HEK293 (cell line): ENCODE data around the gene CETP.

Source experiments
- AEBP2 ChIP-seq: fragments of 450-650 bp; formaldehyde crosslinking; IDR thresholded peaks from 2 replicates; pipeline ENCODE4 v1.5.1; 2016; ENCODE audit warnings: missing biosample characterization, missing genetic modification characterization, borderline replicate concordance
- GLIS1 ChIP-seq: fragments of 450-650 bp; formaldehyde crosslinking; IDR thresholded peaks from 2 replicates; pipeline ENCODE4 v1.5.1; 2016; ENCODE audit warnings: missing biosample characterization, missing genetic modification characterization
- KLF8 ChIP-seq: fragments of 450-650 bp; formaldehyde crosslinking; IDR thresholded peaks from 2 replicates; pipeline ENCODE4 v1.5.1; 2016; ENCODE audit warnings: missing biosample characterization, missing genetic modification characterization
- PRDM1 ChIP-seq: fragments of 450-650 bp; formaldehyde crosslinking; IDR thresholded peaks from 2 replicates; pipeline ENCODE4; 2016; ENCODE audit warnings: missing biosample characterization, missing genetic modification characterization
- SALL2 ChIP-seq: fragments of 450-650 bp; formaldehyde crosslinking; IDR thresholded peaks from 2 replicates; pipeline ENCODE4 v1.5.0; 2017; ENCODE audit warnings: missing biosample characterization, mild to moderate bottlenecking, missing genetic modification characterization, borderline replicate concordance
- SETDB1 ChIP-seq: IDR thresholded peaks from one replicate; pipeline ENCODE4 v1.6.1; 2017; ENCODE audit warnings: mild to moderate bottlenecking, low read length, moderate library complexity, mixed read lengths; ENCODE audit not compliant: insufficient read length
- TCF7L2 ChIP-seq: IDR thresholded peaks from 2 replicates; pipeline ENCODE4 v1.6.1; 2011; ENCODE audit warnings: low read depth, mild to moderate bottlenecking, inconsistent platforms, low read length, moderate library complexity, borderline replicate concordance
- YY1 ChIP-seq: fragments of 450-650 bp; formaldehyde crosslinking; IDR thresholded peaks from 2 replicates; pipeline ENCODE4 v1.5.1; 2018; ENCODE audit warnings: missing biosample characterization, missing genetic modification characterization
- ZBTB20 ChIP-seq: fragments of 450-650 bp; formaldehyde crosslinking; IDR thresholded peaks from 2 replicates; pipeline ENCODE4 v1.5.1; 2016; ENCODE audit warnings: missing biosample characterization, missing genetic modification characterization
- ZBTB8A ChIP-seq: fragments of 450-650 bp; formaldehyde crosslinking; IDR thresholded peaks from 2 replicates; pipeline ENCODE4 v1.5.1; 2016; ENCODE audit warnings: missing biosample characterization, missing genetic modification characterization
- ZNF10 ChIP-seq: fragments of 450-650 bp; formaldehyde crosslinking; IDR thresholded peaks from 2 replicates; pipeline ENCODE4 v1.5.1; 2017; ENCODE audit warnings: missing biosample characterization, missing genetic modification characterization
- ZNF138 ChIP-seq: fragments of 450-650 bp; formaldehyde crosslinking; IDR thresholded peaks from 2 replicates; pipeline ENCODE4 v1.5.1; 2016; ENCODE audit warnings: missing biosample characterization, missing genetic modification characterization, borderline replicate concordance
- ZNF19 ChIP-seq: fragments of 450-650 bp; formaldehyde crosslinking; IDR thresholded peaks from 2 replicates; pipeline ENCODE4; 2016; ENCODE audit warnings: missing biosample characterization, missing genetic modification characterization, low read depth
- ZNF2 ChIP-seq: fragments of 450-650 bp; formaldehyde crosslinking; IDR thresholded peaks from 2 replicates; pipeline ENCODE4 v1.5.1; 2016; ENCODE audit warnings: missing biosample characterization, missing genetic modification characterization
- ZNF214 ChIP-seq: fragments of 450-650 bp; formaldehyde crosslinking; IDR thresholded peaks from 2 replicates; pipeline ENCODE4 v1.5.1; 2017; ENCODE audit warnings: missing biosample characterization, mild to moderate bottlenecking, missing genetic modification characterization, borderline replicate concordance
- ZNF354C ChIP-seq: fragments of 450-650 bp; formaldehyde crosslinking; IDR thresholded peaks from 2 replicates; pipeline ENCODE4 v1.5.1; 2016; ENCODE audit warnings: missing biosample characterization, missing genetic modification characterization, low read depth, borderline replicate concordance
- ZNF398 ChIP-seq: fragments of 450-650 bp; formaldehyde crosslinking; IDR thresholded peaks from 2 replicates; pipeline ENCODE4 v1.5.1; 2017; ENCODE audit warnings: missing biosample characterization, missing genetic modification characterization
- ZNF433 ChIP-seq: fragments of 450-650 bp; formaldehyde crosslinking; IDR thresholded peaks from 2 replicates; pipeline ENCODE4 v1.5.1; 2016; ENCODE audit warnings: missing biosample characterization, missing genetic modification characterization, low read depth
- ZNF514 ChIP-seq: fragments of 450-650 bp; formaldehyde crosslinking; IDR thresholded peaks from 2 replicates; pipeline ENCODE4 v1.5.1; 2016; ENCODE audit warnings: missing biosample characterization, missing genetic modification characterization
- ZNF626 ChIP-seq: fragments of 450-650 bp; sonication (Bioruptor Pico); formaldehyde crosslinking; IDR thresholded peaks from 2 replicates; pipeline ENCODE4 v1.5.1; 2018; ENCODE audit warnings: missing biosample characterization, missing genetic modification characterization, inconsistent platforms
- ZNF777 ChIP-seq: fragments of 450-650 bp; formaldehyde crosslinking; IDR thresholded peaks from 2 replicates; pipeline ENCODE4 v1.5.1; 2017; ENCODE audit warnings: missing biosample characterization, missing genetic modification characterization, borderline replicate concordance
- ZSCAN18 ChIP-seq: fragments of 450-650 bp; formaldehyde crosslinking; IDR thresholded peaks from 2 replicates; pipeline ENCODE4 v1.5.1; 2016; ENCODE audit warnings: missing biosample characterization, missing genetic modification characterization
- ZXDB ChIP-seq: fragments of 450-650 bp; formaldehyde crosslinking; IDR thresholded peaks from 2 replicates; pipeline ENCODE4 v1.5.1; 2016; ENCODE audit warnings: missing biosample characterization, missing genetic modification characterization
- TF ChIP-seq, protein P1 (sequence below): fragments of 450-650 bp; formaldehyde crosslinking; IDR thresholded peaks from 2 replicates; pipeline ENCODE4 v1.5.1; 2016; ENCODE audit warnings: missing biosample characterization, missing genetic modification characterization
- TF ChIP-seq, protein P2 (sequence below): fragments of 450-650 bp; formaldehyde crosslinking; IDR thresholded peaks from 2 replicates; pipeline ENCODE4 v1.5.1; 2016; ENCODE audit warnings: missing biosample characterization, missing genetic modification characterization
- TF ChIP-seq, protein P3 (sequence below): fragments of 450-650 bp; formaldehyde crosslinking; IDR thresholded peaks from 2 replicates; pipeline ENCODE4 v1.5.1; 2016; ENCODE audit warnings: missing biosample characterization, missing genetic modification characterization

CETP gene

GRCh38 chr16:56932721-56933619 lies 28.8 kb upstream of the CETP start (continued):
- TF ChIP-seq ZBTB20 (tag by site-specific recombination) (peak; percentile 96), ZNF138 (tag by site-specific recombination) (no peak), ZNF514 (tag by site-specific recombination) (no peak), ZNF398 (tag by site-specific recombination) (no peak), PRDM1 (tag by site-specific recombination) (peak; percentile 33; the same call in 1 of the 2 replicates), KLF8 (tag by site-specific recombination) (no peak), AEBP2 (no peak), ZNF19 (no peak), ZXDB (tag by site-specific recombination) (peak; percentile 23; the same call in 1 of the 2 replicates), ZNF2 (tag by site-specific recombination) (0 out of 2 replicates have a peak, but pooled peaks have one; percentile 19), ZSCAN18 (tag by site-specific recombination) (no peak), ZNF354C (tag by site-specific recombination) (no peak), ZBTB8A (tag by site-specific recombination) (no peak), YY1 (tag by site-specific recombination) (peak; percentile 31; the same call in 1 of the 2 replicates), TCF7L2 (no peak), ZNF214 (no peak), SALL2 (tag by site-specific recombination) (no peak), ZNF433 (no peak), GLIS1 (tag by site-specific recombination) (no peak), ZNF10 (tag by site-specific recombination) (no peak), SETDB1 (no peak), ZNF626 (tag by site-specific recombination) (no peak), ZNF777 (no peak)
- TF ChIP-seq, protein P1, sequence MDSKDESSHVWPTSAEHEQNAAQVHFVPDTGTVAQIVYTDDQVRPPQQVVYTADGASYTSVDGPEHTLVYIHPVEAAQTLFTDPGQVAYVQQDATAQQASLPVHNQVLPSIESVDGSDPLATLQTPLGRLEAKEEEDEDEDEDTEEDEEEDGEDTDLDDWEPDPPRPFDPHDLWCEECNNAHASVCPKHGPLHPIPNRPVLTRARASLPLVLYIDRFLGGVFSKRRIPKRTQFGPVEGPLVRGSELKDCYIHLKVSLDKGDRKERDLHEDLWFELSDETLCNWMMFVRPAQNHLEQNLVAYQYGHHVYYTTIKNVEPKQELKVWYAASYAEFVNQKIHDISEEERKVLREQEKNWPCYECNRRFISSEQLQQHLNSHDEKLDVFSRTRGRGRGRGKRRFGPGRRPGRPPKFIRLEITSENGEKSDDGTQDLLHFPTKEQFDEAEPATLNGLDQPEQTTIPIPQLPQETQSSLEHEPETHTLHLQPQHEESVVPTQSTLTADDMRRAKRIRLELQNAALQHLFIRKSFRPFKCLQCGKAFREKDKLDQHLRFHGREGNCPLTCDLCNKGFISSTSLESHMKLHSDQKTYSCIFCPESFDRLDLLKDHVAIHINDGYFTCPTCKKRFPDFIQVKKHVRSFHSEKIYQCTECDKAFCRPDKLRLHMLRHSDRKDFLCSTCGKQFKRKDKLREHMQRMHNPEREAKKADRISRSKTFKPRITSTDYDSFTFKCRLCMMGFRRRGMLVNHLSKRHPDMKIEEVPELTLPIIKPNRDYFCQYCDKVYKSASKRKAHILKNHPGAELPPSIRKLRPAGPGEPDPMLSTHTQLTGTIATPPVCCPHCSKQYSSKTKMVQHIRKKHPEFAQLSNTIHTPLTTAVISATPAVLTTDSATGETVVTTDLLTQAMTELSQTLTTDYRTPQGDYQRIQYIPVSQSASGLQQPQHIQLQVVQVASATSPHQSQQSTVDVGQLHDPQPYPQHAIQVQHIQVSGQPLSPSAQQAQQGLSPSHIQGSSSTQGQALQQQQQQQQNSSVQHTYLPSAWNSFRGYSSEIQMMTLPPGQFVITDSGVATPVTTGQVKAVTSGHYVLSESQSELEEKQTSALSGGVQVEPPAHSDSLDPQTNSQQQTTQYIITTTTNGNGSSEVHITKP (tag by site-specific recombination): 0 out of 2 replicates have a peak, but pooled peaks have one; percentile 31
- TF ChIP-seq, protein P2, sequence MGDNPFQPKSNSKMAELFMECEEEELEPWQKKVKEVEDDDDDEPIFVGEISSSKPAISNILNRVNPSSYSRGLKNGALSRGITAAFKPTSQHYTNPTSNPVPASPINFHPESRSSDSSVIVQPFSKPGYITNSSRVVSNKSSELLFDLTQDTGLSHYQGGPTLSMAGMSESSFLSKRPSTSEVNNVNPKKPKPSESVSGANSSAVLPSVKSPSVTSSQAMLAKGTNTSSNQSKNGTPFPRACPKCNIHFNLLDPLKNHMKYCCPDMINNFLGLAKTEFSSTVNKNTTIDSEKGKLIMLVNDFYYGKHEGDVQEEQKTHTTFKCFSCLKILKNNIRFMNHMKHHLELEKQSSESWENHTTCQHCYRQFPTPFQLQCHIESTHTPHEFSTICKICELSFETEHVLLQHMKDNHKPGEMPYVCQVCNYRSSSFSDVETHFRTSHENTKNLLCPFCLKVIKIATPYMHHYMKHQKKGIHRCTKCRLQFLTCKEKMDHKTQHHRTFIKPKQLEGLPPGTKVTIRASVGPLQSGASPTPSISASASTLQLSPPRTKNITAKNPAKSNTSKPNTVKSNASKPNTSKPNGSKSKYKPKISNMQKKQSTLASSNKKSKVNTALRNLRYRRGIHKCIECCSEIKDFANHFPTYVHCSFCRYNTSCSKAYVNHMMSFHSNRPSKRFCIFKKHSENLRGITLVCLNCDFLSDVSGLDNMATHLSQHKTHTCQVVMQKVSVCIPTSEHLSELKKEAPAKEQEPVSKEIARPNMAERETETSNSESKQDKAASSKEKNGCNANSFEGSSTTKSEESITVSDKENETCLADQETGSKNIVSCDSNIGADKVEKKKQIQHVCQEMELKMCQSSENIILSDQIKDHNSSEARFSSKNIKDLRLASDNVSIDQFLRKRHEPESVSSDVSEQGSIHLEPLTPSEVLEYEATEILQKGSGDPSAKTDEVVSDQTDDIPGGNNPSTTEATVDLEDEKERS: no peak
- TF ChIP-seq, protein P3, sequence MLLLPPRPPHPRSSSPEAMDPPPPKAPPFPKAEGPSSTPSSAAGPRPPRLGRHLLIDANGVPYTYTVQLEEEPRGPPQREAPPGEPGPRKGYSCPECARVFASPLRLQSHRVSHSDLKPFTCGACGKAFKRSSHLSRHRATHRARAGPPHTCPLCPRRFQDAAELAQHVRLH (tag by site-specific recombination): no peak
